Stomach (tissue), 4 donors: ENCODE data around the gene MCC.

ENCODE experiments used
- POLR2AphosphoS5 ChIP-seq, 3 donors: sonication (generic); formaldehyde crosslinking; IDR thresholded peaks; one replicate each; pipeline ENCODE4 v1.6.1; 2016; ENCODE audit warnings: antibody characterized with exemption in 3 of 3
- TF ChIP-seq, protein P1 (sequence below), 7 experiments: fragments of 450-650 bp in 4 of 7; fragments of 200-600 bp in 3 of 7; sonication (generic) in 3 of 7; IDR thresholded peaks; one replicate each; pipeline ENCODE4 v1.5.1; 2016 to 2019; ENCODE audit warnings: antibody characterized with exemption in 7 of 7, control low read depth in 2 of 7, mild to moderate bottlenecking in 1 of 7

DNA sequence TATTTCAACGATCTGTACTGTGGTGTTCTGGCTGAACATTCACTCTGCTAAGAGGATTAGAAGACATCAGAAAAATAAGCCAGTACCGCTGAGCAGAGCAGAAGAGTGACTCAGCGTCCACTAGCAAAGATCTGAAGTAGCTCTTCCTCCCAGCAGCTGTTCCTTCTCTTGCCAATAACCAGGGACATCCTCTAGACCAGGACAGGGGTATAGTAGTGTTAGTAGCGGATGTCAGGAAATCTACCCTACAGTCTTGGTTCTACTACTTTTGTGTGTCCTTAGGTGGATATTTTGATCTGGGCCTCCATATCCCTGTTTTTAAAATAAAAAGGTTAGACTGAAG, 157.1 kb downstream of the MCC start:
- no peak for TF ChIP-seq POLR2AphosphoS5 (IDR thresholded peaks at IDR 0.05)
- TF ChIP-seq, protein P1, sequence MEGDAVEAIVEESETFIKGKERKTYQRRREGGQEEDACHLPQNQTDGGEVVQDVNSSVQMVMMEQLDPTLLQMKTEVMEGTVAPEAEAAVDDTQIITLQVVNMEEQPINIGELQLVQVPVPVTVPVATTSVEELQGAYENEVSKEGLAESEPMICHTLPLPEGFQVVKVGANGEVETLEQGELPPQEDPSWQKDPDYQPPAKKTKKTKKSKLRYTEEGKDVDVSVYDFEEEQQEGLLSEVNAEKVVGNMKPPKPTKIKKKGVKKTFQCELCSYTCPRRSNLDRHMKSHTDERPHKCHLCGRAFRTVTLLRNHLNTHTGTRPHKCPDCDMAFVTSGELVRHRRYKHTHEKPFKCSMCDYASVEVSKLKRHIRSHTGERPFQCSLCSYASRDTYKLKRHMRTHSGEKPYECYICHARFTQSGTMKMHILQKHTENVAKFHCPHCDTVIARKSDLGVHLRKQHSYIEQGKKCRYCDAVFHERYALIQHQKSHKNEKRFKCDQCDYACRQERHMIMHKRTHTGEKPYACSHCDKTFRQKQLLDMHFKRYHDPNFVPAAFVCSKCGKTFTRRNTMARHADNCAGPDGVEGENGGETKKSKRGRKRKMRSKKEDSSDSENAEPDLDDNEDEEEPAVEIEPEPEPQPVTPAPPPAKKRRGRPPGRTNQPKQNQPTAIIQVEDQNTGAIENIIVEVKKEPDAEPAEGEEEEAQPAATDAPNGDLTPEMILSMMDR (IDR thresholded peaks at IDR 0.05): no peak
